Gastrocnemius medialis (tissue), 4 donors: Measurements from ENCODE around the gene NAXE. TPM values are rescaled to one million over a fixed set of nuclear protein-coding genes. Genes with fewer than 3 reads are reported as not detected.

Experiments used
- ATAC-seq, 2 donors: fragments of 150-250 bp; one replicate each; pipeline ENCODE4 v1.9.1; 2016
- DNase-seq, 2 donors: peaks; one replicate each; pipeline ENCODE4 v3.0.0-alpha.2; 2019
- H3K27ac ChIP-seq, 4 donors: fragments of 200-600 bp; sonication (generic); 1 replicate in 1 of 4; 2 replicates in 3 of 4; pipeline ENCODE4 v1.5.1; 2016 to 2018; ENCODE audit warnings: mild to moderate bottlenecking in 2 of 4, moderate library complexity in 1 of 4
- H3K27me3 ChIP-seq, 3 donors: fragments of 200-600 bp; sonication (generic) in 2 of 3; 1 replicate in 1 of 3; 2 replicates in 2 of 3; pipeline versions ENCODE4 v1.5.1 to v1.6.0; 2016 to 2019; ENCODE audit warnings: mild to moderate bottlenecking in 1 of 3, moderate library complexity in 1 of 3
- H3K36me3 ChIP-seq, 2 donors: fragments of 200-600 bp; sonication (generic) in 1 of 2; one replicate each; pipeline ENCODE4 v1.5.1; 2017 to 2018
- H3K4me1 ChIP-seq, 2 donors: fragments of 200-600 bp; sonication (generic) in 1 of 2; one replicate each; pipeline ENCODE4 v1.5.1; 2016 to 2017; ENCODE audit warnings: mild to moderate bottlenecking in 2 of 2
- H3K4me3 ChIP-seq, 4 donors: fragments of 200-600 bp; sonication (generic) in 3 of 4; 1 replicate in 1 of 4; 2 replicates in 3 of 4; pipeline ENCODE4 v1.5.1; 2016 to 2019; ENCODE audit warnings: mild to moderate bottlenecking in 2 of 4
- H3K9me3 ChIP-seq, 3 donors: fragments of 200-600 bp; sonication (generic) in 2 of 3; 1 replicate in 1 of 3; 2 replicates in 2 of 3; pipeline ENCODE4 v1.5.1; 2016 to 2019
- CTCF ChIP-seq, 5 experiments: fragments of 450-650 bp in 3 of 5; fragments of 200-600 bp in 2 of 5; sonication (generic) in 2 of 5; IDR thresholded peaks in 4 of 5; conservative IDR thresholded peaks in 1 of 5; 1 replicate in 4 of 5; 2 replicates in 1 of 5; pipeline ENCODE4 v1.5.1; 2016 to 2019; ENCODE audit warnings: antibody characterized with exemption in 5 of 5, mild to moderate bottlenecking in 3 of 5, moderate library complexity in 3 of 5
- POLR2A ChIP-seq, 2 donors: fragments of 450-650 bp; IDR thresholded peaks; one replicate each; pipeline ENCODE4 v1.6.1; 2017; ENCODE audit warnings: antibody characterized with exemption in 2 of 2, mild to moderate bottlenecking in 2 of 2, moderate library complexity in 2 of 2
- in situ Hi-C, 4 donors: fragments of 200-750 bp; cut with MboI; loops; one replicate each; pipeline versions ENCODE4 v1.15.0 to v1.8.0; 2017; ENCODE audit warnings: low sequenced_read_pairs in 4 of 4
- intact Hi-C: fragments of 100-400 bp; cut with DNase I; formaldehyde crosslinking; loops from one replicate; pipeline ENCODE4 v1.15.1; 2023; ENCODE audit warnings: low total_unique reads
- total RNA-seq, 4 donors: library from RNA; depleted of rRNA; stranded (reverse); fragments of >200 nt; gene quantifications; one replicate each; pipeline versions ENCODE4 v1.1.0 to v1.2.3, GENCODE V29; 2016

The NAXE gene
- total RNA-seq, 4 donors from 2014 or later, result 34.4 to 66.7 (median 46.0) TPM

GRCh38 chr1:156592158-156592909 lies 758 bp downstream of the NAXE start:
- Histone ChIP-seq H3K4me3 (peak overlapping the region; percentile 70 to 97 (median 78)), H3K36me3 (peaks cover 0 to 35% of the 10 kb centered on the region in 2 donors), H3K4me1 (peaks cover 5 to 6% of the 10 kb centered on the region in 2 donors), H3K27ac (peak overlapping the region; percentile 83 to 91 (median 86)), H3K27me3 (no peaks in the 10 kb centered on the region), H3K9me3 (no peaks in the 10 kb centered on the region)
- intact Hi-C loops (no loop called here), in situ Hi-C loops (no loop called here)
- TF ChIP-seq CTCF (IDR thresholded peaks at IDR 0.05 in 4 of 5, conservative IDR thresholded peaks at IDR 0.05 in 1 of 5) (no peak), POLR2A (IDR thresholded peaks at IDR 0.05) (no peak)
- ATAC-seq (no peak), DNase-seq (no peak)

- Histone ChIP-seq H3K27ac (no peak overlapping the region), H3K9me3 (no peaks in the 10 kb centered on the region), H3K4me1 (peaks cover 5 to 6% of the 10 kb centered on the region in 2 donors), H3K27me3 (no peaks in the 10 kb centered on the region), H3K4me3 (no peak overlapping the region), H3K36me3 (peaks cover 0 to 43% of the 10 kb centered on the region in 2 donors)
- no peak for TF ChIP-seq POLR2A (IDR thresholded peaks at IDR 0.05)
- no peak for TF ChIP-seq CTCF (IDR thresholded peaks at IDR 0.05 in 4 of 5, conservative IDR thresholded peaks at IDR 0.05 in 1 of 5)
- in situ Hi-C loops, result no loop called here
- DNase-seq (no peak), ATAC-seq (no peak)
- intact Hi-C loops, result no loop called here
These were observed 1.5 kb downstream of the NAXE start for GRCh38 chr1:156592910-156593660.

GRCh38 chr1:156593661-156593989 lies 2.0 kb downstream of the NAXE start:
- Histone ChIP-seq H3K27me3 (no peaks in the 10 kb centered on the region), H3K27ac (no peak overlapping the region), H3K4me3 (no peak overlapping the region), H3K9me3 (no peaks in the 10 kb centered on the region), H3K4me1 (peaks cover 5 to 6% of the 10 kb centered on the region in 2 donors), H3K36me3 (peaks cover 0 to 48% of the 10 kb centered on the region in 2 donors)
- no peak for TF ChIP-seq CTCF (IDR thresholded peaks at IDR 0.05 in 4 of 5, conservative IDR thresholded peaks at IDR 0.05 in 1 of 5)
- TF ChIP-seq POLR2A (IDR thresholded peaks at IDR 0.05), result no peak
- intact Hi-C loops (no loop called here), in situ Hi-C loops (no loop called here)
- DNase-seq (no peak), ATAC-seq (no peak)

- H3K36me3 ChIP-seq, result peaks cover 0 to 51% of the 10 kb centered on the region in 2 donors
- no peak for DNase-seq
- in situ Hi-C loops, result no loop called here
These were observed 2.6 kb downstream of the NAXE start for GRCh38 chr1:156594190-156594589.

More at GRCh38 chr1:156594190-156594589, 2.6 kb downstream of the NAXE start:
- ATAC-seq, result no peak
- intact Hi-C loops, result no loop called here
- H3K27ac ChIP-seq, result no peak overlapping the region
- no peaks in the 10 kb centered on the region for H3K9me3 ChIP-seq
- H3K4me3 ChIP-seq, result no peak overlapping the region
- TF ChIP-seq POLR2A (IDR thresholded peaks at IDR 0.05) (no peak), CTCF (IDR thresholded peaks at IDR 0.05 in 4 of 5, conservative IDR thresholded peaks at IDR 0.05 in 1 of 5) (no peak)
- H3K4me1 ChIP-seq, result peaks cover 5 to 6% of the 10 kb centered on the region in 2 donors
- no peaks in the 10 kb centered on the region for H3K27me3 ChIP-seq
